ENCODE results near the gene ARRDC4.

The ARRDC4 gene

GRCh38 chr15:97960364-97961066 is at the start of gene ARRDC4:
Gene ARRDC4 (plus strand): TSS chr15:97960703. CDS start chr15:97960862, 159 bp downstream.
- DNase-seq (ENCODE audit: low read depth), result peak; percentile 100

- no peak for DNase-seq (ENCODE audit: low read depth)
These were observed 45.8 kb upstream of the ARRDC4 start for GRCh38 chr15:97914711-97915110.

- DNase-seq (ENCODE audit: low read depth), result peak; percentile 72
These were observed 45.2 kb upstream of the ARRDC4 start for GRCh38 chr15:97915261-97915660.

- no peak for DNase-seq (ENCODE audit: low read depth)
These were observed 39.1 kb upstream of the ARRDC4 start for GRCh38 chr15:97921296-97921865.

DNA sequence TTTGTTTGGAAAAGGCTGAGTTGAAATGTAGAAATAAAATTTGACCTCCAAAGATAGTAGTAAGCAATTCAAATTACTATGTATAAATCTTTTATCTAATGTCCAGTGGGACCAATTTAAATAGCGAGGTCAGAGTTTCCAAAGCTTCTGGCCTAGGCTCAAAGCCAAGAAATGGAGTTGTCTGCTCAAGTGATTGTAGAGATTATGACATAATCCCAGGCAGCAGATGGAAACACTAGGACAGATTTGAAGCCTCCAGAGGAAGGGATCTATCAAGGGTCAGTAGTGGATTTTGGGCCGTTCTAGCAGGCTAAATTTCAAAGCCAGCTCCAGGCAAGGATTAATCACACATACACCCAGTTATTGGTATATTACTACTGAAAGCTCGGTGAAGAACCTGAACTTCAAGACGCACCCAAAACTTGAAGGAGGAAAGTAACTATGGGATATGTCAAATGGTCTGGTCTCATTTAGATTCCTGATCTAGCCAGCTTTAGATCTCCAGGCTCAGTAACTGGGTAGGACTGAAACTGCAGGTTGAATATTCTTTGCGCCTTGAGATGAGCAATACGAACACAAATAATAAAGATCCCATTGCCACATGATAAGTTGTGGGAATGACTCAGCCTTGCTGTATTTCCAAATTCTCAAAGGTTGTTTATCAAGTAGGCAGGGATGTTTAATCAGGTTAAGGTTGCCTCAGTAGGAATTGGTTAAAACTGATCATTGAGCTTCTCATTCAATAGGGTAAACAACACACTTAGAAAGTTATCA is 30.9 kb upstream of the ARRDC4 start:
- no peak for DNase-seq (ENCODE audit: low read depth)

GRCh38 chr15:97930230-97930629 is 30.3 kb upstream of the ARRDC4 start:
- no peak for DNase-seq (ENCODE audit: low read depth)

GRCh38 chr15:97931314-97931713 is 29.2 kb upstream of the ARRDC4 start:
- no peak for DNase-seq (ENCODE audit: low read depth)

DNA sequence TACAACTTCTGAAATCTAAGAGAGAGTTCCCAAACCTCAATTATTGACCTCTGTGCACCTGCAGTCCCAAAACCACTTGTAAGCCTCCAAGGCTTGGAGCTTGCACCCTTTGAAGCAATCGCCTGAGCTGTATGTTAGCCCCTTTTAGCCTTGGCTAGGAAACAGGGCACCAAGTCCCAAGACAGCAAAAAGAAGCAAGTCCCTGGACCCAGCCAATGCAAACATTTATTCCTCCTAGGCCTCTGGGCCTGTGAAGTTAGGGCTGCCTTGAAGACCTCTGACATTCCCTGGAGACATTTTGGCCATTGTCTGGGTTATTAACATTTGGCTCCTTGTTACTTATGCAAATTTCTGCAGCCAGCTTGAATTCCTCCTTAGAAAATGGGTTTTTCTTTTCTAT is 26.9 kb upstream of the ARRDC4 start:
- DNase-seq (ENCODE audit: low read depth), result no peak

- no peak for DNase-seq (ENCODE audit: low read depth)
These were observed 19.5 kb upstream of the ARRDC4 start for GRCh38 chr15:97940993-97941392.

- no peak for DNase-seq (ENCODE audit: low read depth)
These were observed 18.9 kb upstream of the ARRDC4 start for GRCh38 chr15:97941572-97941971.

GRCh38 chr15:97944724-97945123 is 15.8 kb upstream of the ARRDC4 start:
- no peak for DNase-seq (ENCODE audit: low read depth)

DNA sequence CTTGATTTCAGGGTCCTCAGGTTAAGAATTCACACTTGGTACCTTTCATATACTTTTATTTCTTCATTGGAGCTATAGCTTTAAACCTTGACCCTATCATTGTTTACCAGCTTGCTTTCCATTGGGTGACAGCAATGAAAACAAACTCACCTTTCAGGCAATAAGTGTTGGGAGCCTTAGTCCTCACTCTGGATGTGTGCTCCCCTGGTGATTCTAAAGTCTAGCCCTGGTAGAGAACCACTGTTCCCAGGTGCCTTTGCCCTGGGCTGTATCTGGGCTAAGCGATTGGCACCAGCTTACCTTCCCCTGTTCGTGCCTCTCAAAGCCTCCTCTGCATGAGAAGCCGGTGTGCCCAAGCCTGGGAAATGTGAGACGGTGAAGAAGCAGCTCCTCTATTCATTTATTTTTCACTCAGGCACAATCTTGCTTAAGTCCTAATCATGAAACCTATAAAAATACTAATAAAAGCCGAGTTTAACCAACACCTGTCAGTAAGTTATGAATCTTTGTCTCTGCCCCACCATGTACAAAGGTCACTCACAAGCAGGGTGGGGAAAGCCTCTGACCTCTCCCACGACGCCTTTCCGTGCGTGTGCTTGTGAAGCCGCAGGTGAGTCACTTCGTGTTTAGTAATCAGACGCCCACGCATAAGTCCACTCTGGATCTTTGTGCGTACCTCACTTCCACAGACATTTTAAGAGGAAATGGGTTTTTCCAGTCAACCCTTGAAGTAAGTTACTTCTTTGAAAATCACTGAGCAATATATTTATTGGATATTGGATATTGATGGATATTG is 12.8 kb upstream of the ARRDC4 start:
- no peak for DNase-seq (ENCODE audit: low read depth)

DNA sequence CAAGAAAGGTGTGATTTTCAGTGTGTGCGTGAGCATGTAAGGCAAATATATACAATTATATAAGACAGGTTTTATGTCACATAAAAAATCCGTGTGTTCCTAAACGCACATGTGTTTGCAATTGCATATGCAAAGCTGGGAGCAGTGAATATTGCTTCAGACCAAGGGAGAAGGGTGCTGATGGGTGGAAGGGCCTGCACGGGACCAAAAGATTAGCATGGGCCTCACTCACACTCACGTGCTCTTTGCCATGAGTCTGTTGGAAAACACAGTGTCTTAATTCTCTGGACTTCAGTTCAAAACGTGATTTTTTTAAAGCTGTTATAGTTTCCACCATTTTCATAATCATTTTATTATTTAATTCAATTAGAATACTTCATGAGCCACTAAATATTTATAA is 7.2 kb upstream of the ARRDC4 start:
- no peak for DNase-seq (ENCODE audit: low read depth)

GRCh38 chr15:97953748-97954147 is 6.8 kb upstream of the ARRDC4 start:
- DNase-seq (ENCODE audit: low read depth), result no peak

DNA sequence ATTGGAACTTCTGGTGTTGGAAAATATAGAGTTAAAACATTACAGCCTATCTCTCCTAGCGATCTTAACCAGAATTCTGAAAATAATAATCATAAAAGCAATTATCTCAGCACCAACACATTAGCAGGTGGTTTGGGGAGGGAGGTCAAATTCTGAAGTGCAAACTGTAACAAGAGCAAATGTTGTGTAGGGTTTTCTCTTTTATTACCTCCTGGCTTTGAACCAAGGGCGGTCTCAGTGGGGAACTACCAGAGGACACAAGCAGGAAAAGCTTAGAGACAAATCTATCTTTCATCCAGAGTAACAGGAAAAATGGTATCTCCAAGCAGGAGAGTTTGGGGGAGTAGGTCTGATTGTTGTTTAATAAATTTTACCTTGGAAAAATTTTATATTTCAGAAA is 5.5 kb upstream of the ARRDC4 start:
- no peak for DNase-seq (ENCODE audit: low read depth)

DNA sequence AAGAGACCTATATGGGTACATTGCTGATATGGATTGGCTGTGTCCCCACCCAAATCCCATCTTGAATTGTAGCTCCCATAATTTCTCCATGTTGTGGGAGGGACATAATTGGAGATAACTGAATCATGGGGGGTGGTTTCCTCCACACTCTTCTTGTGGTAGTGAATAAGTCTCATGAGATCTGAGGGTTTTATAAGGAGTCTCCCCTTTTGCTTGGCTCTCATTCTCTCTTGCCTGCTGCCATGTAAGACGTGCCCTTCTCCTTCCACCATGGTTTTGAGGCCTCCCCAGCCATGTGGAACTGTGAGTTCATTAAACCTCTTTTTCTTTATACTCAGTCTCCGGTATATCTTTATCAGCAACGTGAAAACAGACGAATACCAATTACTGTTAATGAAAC is 5.0 kb upstream of the ARRDC4 start:
- DNase-seq (ENCODE audit: low read depth), result no peak

- no peak for DNase-seq (ENCODE audit: low read depth)
These were observed 659 bp upstream of the ARRDC4 start for GRCh38 chr15:97959724-97960363.

DNA sequence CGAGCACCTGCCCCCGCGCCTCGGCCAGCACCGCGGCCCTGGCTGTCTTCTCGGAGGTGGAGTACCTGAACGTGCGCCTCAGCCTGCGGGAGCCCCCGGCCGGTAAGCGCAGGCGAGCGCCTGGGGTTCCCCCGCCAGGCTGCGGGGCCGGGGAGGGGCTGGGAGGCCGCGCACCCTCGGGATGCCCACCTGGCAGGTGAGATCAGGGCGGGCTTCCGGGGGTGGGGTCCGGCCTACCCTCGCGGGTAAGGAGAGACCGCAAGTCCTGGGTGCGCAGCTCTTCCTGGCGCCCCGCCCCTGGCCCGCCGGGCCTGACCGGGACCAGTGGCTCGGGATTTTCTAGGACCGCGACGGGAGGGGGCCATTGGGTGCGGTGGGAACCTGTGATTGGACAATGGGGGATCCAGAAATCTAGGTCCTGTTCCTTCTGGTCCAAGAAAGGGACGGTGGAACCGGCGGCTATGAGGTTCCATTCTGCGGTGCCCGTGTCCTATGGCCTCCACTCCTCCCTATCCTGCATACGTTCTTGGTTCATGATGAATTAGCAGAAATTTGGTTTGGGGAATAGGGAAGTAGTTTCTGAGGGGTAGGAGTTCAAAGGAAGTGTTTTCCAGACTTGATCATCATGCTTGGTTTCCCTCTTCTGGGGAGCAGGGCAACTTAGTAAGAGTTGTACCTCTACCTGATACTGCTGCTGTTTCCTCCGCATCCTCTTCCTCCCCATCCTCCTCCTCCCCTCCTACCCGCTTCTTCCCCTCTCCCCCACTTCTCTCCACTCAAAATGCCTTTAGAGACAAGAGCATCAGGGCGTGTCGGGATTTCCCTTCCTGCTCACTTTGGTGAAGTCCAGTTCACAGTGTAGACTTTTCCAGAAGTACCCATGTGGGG is 808 bp downstream of the ARRDC4 start:
- peak; percentile 47 for DNase-seq (ENCODE audit: low read depth)

- no peak for DNase-seq (ENCODE audit: low read depth)
These were observed 1.8 kb downstream of the ARRDC4 start for GRCh38 chr15:97962263-97962662.

DNA sequence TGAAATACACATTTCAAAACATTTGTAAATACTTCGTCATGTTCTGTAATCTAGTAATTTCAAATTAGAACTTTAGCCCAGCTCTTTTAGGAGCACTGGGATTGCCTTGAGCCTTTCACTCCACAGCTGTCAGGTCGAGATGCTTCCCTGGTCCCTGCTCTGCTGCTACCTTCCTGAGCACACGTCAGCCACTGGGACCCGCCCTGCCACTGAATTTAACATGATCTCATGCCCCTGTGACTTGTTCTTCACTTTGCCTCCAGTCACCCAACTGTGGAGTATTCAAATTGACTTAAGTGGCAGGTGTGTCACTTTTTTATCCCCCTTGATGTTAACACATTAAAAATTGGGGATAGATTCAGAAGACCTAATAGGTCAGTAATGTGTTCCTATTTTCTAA is 3.3 kb downstream of the ARRDC4 start:
- DNase-seq (ENCODE audit: low read depth), result no peak

DNA sequence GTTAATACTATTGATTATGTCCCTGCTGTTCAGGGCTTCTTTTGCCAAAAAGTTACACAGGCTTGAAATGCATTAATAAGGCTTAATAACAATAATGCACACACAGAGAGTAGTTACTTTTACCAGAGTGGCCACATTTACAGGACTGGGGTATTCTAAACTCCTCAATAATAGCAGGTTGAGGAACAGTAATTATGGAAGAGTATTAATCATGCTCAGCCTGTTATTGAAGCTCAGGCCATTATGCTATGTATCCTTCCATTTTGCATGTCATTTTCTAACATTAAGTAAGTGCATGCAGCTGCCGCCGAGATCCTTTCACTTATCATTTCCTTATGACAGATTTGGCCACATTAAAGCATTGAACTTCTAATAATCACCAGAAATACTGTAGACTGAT is 5.7 kb downstream of the ARRDC4 start:
- DNase-seq (ENCODE audit: low read depth), result no peak

Data from EH (cell line).